Amniotic epithelial cell (primary cell): ENCODE measurements around the gene CNTN4.
"Not testable (repeated sequence)": the region's sequence is repeated elsewhere in the genome, so short reads cannot be mapped to it uniquely, and the experiment has no call there.

Experiments
- DNase-seq: peaks from one replicate; pipeline ENCODE4 v3.0.0-alpha.2; 2010; ENCODE audit warnings: low read depth

CNTN4 gene

GRCh38 chr3:2098398-2099027, at the start of gene CNTN4:
Gene CNTN4, plus strand, starts transcription at chr3:2098866.
- no peak for DNase-seq

GRCh38 chr3:2061360-2061759, 37.3 kb upstream of the CNTN4 start:
- no peak for DNase-seq

- DNase-seq: no peak
Observed at GRCh38 chr3:2071531-2071930, 27.1 kb upstream of the CNTN4 start.

- no peak for DNase-seq
Observed at GRCh38 chr3:2078821-2079220, 19.8 kb upstream of the CNTN4 start.

- no peak for DNase-seq
Observed at GRCh38 chr3:2082871-2083480, 15.7 kb upstream of the CNTN4 start.

GRCh38 chr3:2083558-2083957, 15.1 kb upstream of the CNTN4 start:
- not testable (repeated sequence) for DNase-seq

GRCh38 chr3:2090095-2090911, 8.4 kb upstream of the CNTN4 start:
- no peak for DNase-seq

GRCh38 chr3:2092758-2093157, 5.9 kb upstream of the CNTN4 start:
- DNase-seq: no peak

- no peak for DNase-seq
Observed at GRCh38 chr3:2094941-2095340, 3.7 kb upstream of the CNTN4 start.

GRCh38 chr3:2096216-2096615, 2.5 kb upstream of the CNTN4 start:
- no peak for DNase-seq

- DNase-seq: peak; percentile 2
Observed at GRCh38 chr3:2097641-2098191, 950 bp upstream of the CNTN4 start.

- no peak for DNase-seq
Observed at GRCh38 chr3:2099028-2099671, 484 bp downstream of the CNTN4 start.

- no peak for DNase-seq
Observed at GRCh38 chr3:2099779-2100191, 1.1 kb downstream of the CNTN4 start.

- no peak for DNase-seq
Observed at GRCh38 chr3:2106438-2106837, 7.8 kb downstream of the CNTN4 start.

- no peak for DNase-seq
Observed at GRCh38 chr3:2110597-2111117, 12.0 kb downstream of the CNTN4 start.

GRCh38 chr3:2114617-2115275, 16.1 kb downstream of the CNTN4 start:
- DNase-seq: no peak

- DNase-seq: no peak
Observed at GRCh38 chr3:2130726-2131125, 32.1 kb downstream of the CNTN4 start.

GRCh38 chr3:2133146-2133545, 34.5 kb downstream of the CNTN4 start:
- DNase-seq: no peak

- DNase-seq: no peak
Observed at GRCh38 chr3:2137651-2138050, 39.0 kb downstream of the CNTN4 start.

- DNase-seq: no peak
Observed at GRCh38 chr3:2141482-2141881, 42.8 kb downstream of the CNTN4 start.

- no peak for DNase-seq
Observed at GRCh38 chr3:2148561-2149340, 50.1 kb downstream of the CNTN4 start.
